ENCODE results near the gene YPEL2. TPM values are rescaled to one million over a fixed set of nuclear protein-coding genes. Genes with fewer than 3 reads are reported as not detected.
A peak's percentile ranks its signal among the peaks of the same experiment; 100 is the strongest.
"Not testable (repeated sequence)": the region's sequence is repeated elsewhere in the genome, so short reads cannot be mapped to it uniquely, and the experiment has no call there.

The YPEL2 gene, protein sequence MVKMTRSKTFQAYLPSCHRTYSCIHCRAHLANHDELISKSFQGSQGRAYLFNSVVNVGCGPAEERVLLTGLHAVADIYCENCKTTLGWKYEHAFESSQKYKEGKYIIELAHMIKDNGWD
- total RNA-seq = 55.1 TPM

DNA sequence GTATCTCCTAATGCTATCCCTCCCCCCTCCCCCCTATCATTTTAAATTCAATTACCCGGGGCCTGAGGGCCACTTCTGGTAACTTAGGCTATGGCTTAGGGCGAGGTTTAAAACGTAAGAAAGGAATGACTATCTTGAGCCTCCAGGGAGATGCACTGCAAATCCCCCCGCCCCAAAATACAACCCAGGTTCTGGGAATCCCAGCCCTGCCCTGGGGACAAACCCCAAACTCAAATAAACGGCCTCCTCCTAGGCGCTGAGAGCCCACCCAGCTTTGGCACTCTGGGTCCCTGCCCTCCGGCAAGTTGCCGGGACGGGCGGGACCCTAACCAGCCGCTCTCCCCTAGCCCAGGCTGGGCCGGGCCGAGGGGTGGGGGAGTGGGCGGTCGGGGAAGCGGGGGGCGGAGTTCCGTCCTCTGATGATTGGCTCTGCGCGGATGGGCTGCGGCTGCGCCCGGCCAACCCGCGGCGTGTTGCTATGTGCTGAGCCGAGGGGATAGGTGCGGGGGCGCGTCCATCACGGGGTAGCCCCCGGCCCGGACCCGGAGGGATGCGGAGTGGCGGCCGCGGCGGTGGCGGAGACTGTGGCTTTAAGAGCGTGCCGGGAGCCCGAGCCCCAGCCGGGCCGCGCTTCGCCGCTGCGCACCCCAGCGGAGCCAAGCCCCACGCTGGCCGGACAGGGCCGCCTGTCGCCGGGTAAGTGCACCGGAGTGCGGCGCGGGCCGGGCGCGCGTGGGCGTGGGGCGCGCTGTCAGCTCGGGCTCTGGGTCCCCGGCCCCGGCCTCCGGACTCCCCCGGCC is at the start of gene YPEL2:
YPEL2 (plus strand) TSS at position 527 of the 800 bp plus-strand sequence. CDS start 21,755 bp downstream, outside the sequence.
- ATAC-seq (peak; percentile 95), DNase-seq (ENCODE audit: low spot score) (peak; percentile 98)
- intact Hi-C loops (cut with DNase I) = loop anchor here (5.0 kb wide), 1 partner anchor 101 kb away; no protein-coding TSS in a partner anchor

- DNase-seq (ENCODE audit: low spot score) (no peak), ATAC-seq (no peak)
- intact Hi-C loops (cut with DNase I) = no loop called here
These were observed 47.1 kb upstream of the YPEL2 start for GRCh38 chr17:59284317-59284716.

DNA sequence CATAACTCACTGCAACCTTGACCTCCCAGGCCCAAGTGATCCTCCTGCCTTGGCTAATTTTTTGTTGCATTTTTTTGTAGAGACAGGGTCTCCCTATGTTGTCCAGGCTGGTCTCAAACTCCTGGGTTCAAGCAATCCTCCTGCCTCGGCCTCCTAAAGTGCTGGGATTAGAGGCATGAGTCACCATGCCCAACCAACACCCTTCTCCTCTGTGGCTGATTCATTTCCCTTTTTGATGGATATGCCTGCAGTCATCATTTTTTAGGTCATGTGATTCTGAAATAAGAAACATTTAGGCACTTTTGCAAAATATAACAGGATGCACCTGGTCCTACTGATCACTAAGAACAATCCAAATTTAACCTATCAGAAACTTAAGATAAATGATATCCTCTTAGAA is 44.0 kb upstream of the YPEL2 start:
- DNase-seq (ENCODE audit: low spot score) (no peak), ATAC-seq (peak; percentile 77)

GRCh38 chr17:59287891-59288290 is 43.6 kb upstream of the YPEL2 start:
- DNase-seq (ENCODE audit: low spot score) = no peak
- ATAC-seq = no peak
- intact Hi-C loops (cut with DNase I) = no loop called here

More for the DNA sequence above, 44.0 kb upstream of the YPEL2 start:
- intact Hi-C loops (cut with DNase I) = no loop called here

DNA sequence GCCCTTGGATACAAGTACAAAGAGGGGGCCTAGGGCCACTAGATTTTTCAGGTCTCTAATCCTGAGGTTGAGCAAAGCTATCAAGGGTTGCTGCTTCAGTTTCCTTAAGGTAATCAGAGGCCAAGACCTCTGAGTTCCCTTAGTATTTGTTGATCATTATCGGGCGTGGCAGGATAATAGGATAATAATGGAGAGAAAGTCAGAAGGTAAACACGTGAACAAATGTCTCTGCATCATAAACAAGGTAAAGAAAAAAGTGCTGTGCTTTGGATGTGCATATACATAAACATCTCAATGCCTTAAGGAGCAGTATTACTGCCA is 41.5 kb upstream of the YPEL2 start:
- no peak for ATAC-seq
- intact Hi-C loops (cut with DNase I) = no loop called here
- DNase-seq (ENCODE audit: low spot score) = no peak

GRCh38 chr17:59290302-59290998 is 41.0 kb upstream of the YPEL2 start:
- intact Hi-C loops (cut with DNase I); ATAC-seq; DNase-seq (ENCODE audit: low spot score): not testable (repeated sequence)

GRCh38 chr17:59292174-59292523 is 39.3 kb upstream of the YPEL2 start:
- intact Hi-C loops (cut with DNase I) = no loop called here
- DNase-seq (ENCODE audit: low spot score) (no peak), ATAC-seq (no peak)

DNA sequence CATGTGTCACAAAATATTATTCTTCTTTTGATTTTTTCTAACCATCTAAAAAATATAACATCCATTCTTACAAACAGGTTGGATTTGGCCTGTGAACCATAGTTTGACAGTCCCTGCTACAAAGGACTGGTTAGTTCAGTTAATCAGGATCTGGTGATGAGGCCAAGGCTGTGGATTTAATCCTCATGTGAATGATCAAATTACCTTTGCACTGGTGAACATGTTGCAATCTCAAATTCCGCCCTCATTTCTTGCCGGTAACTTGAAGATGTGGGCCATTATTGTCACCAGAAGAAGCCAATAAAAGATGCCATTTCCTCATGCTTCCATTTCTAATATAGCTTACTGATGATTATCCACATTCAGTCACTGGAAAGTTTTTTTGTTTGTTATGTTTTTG is 35.3 kb upstream of the YPEL2 start:
- intact Hi-C loops (cut with DNase I) = no loop called here
- ATAC-seq (no peak), DNase-seq (ENCODE audit: low spot score) (no peak)

DNA sequence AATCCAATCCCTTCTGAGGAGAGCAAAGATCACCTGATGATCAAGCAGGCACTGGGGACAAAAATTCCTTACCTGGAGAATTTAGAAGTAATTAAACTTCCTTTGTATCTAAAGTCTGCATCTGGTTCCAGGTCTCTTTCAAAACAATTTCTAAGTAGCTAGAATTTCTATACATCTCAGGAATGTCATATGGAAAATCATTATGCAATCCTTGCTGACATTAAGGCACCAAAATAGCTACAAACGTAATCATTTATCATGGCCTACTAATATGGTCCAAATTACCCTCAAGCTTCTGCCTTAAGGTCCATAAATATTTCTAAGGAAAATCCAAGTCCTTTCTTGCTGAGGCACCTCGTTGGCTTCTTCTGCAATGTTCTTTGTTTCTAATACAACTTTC is 32.9 kb upstream of the YPEL2 start:
- DNase-seq (ENCODE audit: low spot score) = no peak
- intact Hi-C loops (cut with DNase I) = no loop called here
- no peak for ATAC-seq

GRCh38 chr17:59299400-59300092 is 31.9 kb upstream of the YPEL2 start:
- no peak for DNase-seq (ENCODE audit: low spot score)
- intact Hi-C loops (cut with DNase I) = no loop called here
- ATAC-seq = no peak

DNA sequence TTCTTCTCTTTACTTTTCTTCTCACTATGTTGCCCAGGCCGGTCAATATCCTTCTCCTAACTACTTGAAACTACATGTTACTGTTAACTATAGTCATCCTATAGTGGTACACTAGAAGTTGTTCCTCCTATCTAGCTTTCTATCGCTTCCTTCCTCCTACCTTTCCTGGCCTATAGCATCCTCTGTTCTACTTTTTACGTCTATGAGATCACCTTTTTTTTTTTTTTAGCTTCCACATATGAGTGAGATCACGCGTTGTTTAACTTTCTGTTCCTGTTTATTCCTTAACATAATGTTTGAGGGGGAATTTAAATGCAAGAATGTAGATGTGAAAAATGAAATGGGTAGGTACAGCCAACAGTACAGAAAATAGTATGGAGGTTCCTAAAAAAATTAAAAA is 30.5 kb upstream of the YPEL2 start:
- DNase-seq (ENCODE audit: low spot score) = no peak
- no peak for ATAC-seq
- intact Hi-C loops (cut with DNase I) = no loop called here

DNA sequence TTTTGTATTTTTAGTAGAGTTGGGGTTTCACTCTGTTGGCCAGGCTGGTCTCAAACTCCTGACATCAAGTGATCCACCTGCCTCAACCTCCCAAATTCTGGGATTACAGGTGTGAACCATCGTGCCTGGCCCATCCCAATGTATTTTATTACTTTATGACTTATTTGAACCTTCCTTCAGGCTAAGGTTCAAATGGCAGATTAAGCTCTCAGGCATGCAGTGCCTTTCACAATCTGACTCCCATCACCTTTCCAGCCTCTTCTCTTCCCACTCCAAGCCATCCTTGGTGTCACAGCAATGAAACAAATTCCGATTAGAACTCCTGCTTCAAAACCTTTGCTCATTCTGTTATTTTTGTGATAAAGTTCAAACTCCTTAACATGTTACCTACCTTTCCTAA is 26.6 kb upstream of the YPEL2 start:
- ATAC-seq = no peak
- no peak for DNase-seq (ENCODE audit: low spot score)
- intact Hi-C loops (cut with DNase I) = no loop called here

GRCh38 chr17:59310263-59310920 is 21.1 kb upstream of the YPEL2 start:
- DNase-seq (ENCODE audit: low spot score) (no peak), ATAC-seq (no peak)
- intact Hi-C loops (cut with DNase I) = loop anchor here (5.0 kb wide), 1 partner anchor 132 kb away; no protein-coding TSS in a partner anchor

DNA sequence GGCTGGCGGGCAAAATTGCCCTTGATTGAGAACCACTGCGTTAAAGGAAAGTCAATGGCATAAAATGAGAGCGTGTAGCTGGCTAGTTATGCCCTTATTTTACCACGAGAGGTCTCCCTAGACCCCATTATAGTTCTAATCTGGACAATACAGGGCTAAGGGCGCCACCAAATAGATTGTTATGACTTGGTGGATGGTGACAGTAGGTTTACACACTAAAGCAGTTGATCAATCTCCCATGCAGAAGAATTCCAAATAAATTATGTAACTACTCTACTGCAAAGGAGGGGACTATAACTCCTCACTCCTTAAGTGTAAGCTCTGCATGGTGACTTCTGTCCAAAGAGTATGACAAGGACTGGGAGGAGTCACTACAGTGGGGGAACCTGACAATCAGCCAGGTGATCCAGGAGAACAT is 20.4 kb upstream of the YPEL2 start:
- intact Hi-C loops (cut with DNase I) = loop anchor here (5.0 kb wide), 1 partner anchor 131 kb away; no protein-coding TSS in a partner anchor
- DNase-seq (ENCODE audit: low spot score) (no peak), ATAC-seq (peak; percentile 95)

GRCh38 chr17:59311521-59311920 is 19.9 kb upstream of the YPEL2 start:
- not testable (repeated sequence) for DNase-seq (ENCODE audit: low spot score); ATAC-seq
- intact Hi-C loops (cut with DNase I) = loop anchor here (5.0 kb wide), 1 partner anchor 131 kb away; no protein-coding TSS in a partner anchor

DNA sequence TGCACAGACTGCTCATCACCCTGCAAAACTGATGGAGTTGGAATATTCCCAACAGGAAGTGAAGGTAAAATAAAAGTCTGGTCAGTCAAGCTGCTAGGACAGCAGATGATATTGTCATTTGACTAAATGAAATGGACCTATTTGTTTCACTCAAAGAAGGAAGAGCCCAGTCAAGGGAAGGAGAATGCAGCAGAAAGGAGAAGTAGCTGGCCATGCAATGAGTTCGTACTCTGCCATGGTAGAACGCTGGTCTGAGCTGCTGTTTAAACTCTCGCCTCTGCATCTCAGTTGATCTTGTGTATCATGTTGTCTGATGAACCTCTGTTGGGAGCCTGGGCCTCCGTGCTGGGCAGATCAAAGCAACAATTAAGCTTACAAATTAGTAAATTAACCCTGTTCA is 15.6 kb upstream of the YPEL2 start:
- no peak for ATAC-seq
- DNase-seq (ENCODE audit: low spot score) = no peak
- intact Hi-C loops (cut with DNase I) = no loop called here

DNA sequence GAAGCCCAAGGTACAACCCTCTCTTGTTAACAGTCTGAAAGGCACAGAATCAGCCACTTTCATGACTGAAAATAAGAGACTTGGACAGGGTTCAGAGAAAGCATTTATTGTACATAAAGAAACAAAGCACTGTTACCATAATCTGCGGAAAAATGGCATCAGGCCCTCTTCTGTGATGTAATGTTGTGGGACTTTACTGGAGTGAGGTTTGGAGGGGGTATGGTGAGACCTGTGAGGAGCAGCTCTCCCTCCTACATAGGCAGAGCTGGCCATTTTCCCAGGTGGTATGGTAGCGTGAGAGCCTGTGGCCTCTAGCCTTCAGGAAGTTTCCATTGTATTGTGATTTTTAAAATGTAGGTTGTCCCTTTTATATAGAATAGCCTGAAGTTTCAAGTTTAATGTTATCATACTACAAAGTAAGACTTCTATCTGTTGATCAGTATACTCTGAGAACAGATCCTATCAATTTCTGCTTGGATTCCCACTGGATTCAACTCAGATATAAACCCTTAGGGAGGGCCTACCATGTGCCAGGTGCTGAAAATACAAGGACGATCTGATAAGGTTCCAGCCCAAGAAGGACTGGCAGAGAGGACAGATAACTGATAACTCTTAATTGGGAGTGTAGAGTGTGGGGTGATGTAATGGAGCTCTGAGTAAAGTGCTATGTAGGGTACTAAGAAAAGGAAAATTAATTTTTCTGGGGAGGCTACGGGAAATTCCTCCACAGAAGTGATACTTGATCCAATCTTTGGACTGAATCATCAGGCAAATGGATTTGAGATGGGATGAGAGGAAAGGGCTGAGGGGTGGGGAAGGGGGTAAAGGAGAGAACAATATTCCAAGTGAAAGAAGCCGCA is 4.1 kb upstream of the YPEL2 start:
- DNase-seq (ENCODE audit: low spot score) = no peak
- intact Hi-C loops (cut with DNase I) = loop anchor here (5.0 kb wide), 1 partner anchor 115 kb away; no protein-coding TSS in a partner anchor
- no peak for ATAC-seq

DNA sequence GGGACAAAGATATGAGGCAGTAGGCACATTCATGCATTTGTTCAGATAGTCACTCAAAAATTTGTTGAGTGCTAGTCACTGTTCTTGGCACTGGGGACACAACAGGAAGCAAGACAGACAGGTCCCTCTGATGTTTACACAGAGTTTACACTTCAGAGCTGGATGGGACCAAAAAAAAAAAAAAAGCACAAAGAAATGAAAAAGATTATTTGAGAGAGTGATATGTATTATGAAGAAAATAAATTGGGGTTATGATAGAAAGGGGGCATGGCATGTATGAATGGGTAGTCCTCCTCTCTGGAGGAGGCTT is 3.5 kb upstream of the YPEL2 start:
- no peak for ATAC-seq
- intact Hi-C loops (cut with DNase I) = loop anchor here (5.0 kb wide), 1 partner anchor 114 kb away; no protein-coding TSS in a partner anchor
- no peak for DNase-seq (ENCODE audit: low spot score)
